NB4 (cell line): ENCODE measurements around the gene SNED1.

Experiments used
- DNase-seq: peaks from one replicate; pipeline ENCODE4 v3.0.0; 2010; ENCODE audit warnings: low read depth
- H3K4me3 ChIP-seq: one replicate; pipeline ENCODE4 v1.5.1; 2011; ENCODE audit warnings: mild to moderate bottlenecking, low read depth, low read length, moderate library complexity
- MYC ChIP-seq: IDR thresholded peaks from 2 replicates; pipeline ENCODE4 v1.6.1; 2011; ENCODE audit warnings: low read depth, low read length
- POLR2A ChIP-seq: IDR thresholded peaks from 2 replicates; pipeline ENCODE4 v1.6.1; 2011; ENCODE audit warnings: mild to moderate bottlenecking; ENCODE audit not compliant: insufficient read length; ENCODE audit errors: extremely low read depth
- TF ChIP-seq, protein P1 (sequence below): IDR thresholded peaks from one replicate; pipeline ENCODE4 v1.5.1; 2012; ENCODE audit warnings: low read depth, low read length
- TF ChIP-seq, protein P2 (sequence below): IDR thresholded peaks from 2 replicates; pipeline ENCODE4 v1.6.1; 2011; ENCODE audit warnings: low read depth, low read length

The SNED1 gene

DNA sequence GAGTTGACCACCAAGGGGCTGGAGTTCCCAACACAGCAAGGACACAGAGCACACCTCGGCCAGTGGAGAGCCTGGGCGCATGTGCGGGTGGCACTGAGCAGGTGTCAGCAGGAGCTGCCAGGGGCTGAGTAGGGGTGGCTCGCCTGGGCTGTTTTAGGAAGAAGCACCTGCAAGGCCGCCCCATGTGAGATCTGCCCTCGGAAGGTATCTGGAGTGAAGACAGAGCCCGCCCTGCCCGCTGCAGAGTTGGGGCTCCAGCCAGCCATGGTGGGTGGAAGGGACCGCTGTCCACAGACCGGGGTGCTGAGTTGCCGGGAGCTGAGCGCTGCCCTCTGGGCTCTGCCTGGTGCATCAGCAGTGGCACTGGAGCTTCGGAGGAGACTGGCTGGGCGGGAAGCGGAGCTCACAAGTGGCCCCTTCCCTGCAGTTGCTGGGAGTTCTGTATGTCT is 68.5 kb downstream of the SNED1 start:
- DNase-seq = peak; percentile 44
- H3K4me3 ChIP-seq = no peak overlapping the region
- TF ChIP-seq POLR2A = no peak
- TF ChIP-seq, protein P1, sequence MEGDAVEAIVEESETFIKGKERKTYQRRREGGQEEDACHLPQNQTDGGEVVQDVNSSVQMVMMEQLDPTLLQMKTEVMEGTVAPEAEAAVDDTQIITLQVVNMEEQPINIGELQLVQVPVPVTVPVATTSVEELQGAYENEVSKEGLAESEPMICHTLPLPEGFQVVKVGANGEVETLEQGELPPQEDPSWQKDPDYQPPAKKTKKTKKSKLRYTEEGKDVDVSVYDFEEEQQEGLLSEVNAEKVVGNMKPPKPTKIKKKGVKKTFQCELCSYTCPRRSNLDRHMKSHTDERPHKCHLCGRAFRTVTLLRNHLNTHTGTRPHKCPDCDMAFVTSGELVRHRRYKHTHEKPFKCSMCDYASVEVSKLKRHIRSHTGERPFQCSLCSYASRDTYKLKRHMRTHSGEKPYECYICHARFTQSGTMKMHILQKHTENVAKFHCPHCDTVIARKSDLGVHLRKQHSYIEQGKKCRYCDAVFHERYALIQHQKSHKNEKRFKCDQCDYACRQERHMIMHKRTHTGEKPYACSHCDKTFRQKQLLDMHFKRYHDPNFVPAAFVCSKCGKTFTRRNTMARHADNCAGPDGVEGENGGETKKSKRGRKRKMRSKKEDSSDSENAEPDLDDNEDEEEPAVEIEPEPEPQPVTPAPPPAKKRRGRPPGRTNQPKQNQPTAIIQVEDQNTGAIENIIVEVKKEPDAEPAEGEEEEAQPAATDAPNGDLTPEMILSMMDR = no peak
- TF ChIP-seq, protein P2, sequence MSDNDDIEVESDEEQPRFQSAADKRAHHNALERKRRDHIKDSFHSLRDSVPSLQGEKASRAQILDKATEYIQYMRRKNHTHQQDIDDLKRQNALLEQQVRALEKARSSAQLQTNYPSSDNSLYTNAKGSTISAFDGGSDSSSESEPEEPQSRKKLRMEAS = no peak
- no peak for TF ChIP-seq MYC

GRCh38 chr2:241067501-241068135 is 69.2 kb downstream of the SNED1 start:
- no peak for DNase-seq
- no peak for TF ChIP-seq MYC
- TF ChIP-seq, protein P2 = no peak
- no peak overlapping the region for H3K4me3 ChIP-seq

- H3K4me3 ChIP-seq = no peak overlapping the region
- no peak for DNase-seq
- TF ChIP-seq, protein P2 = no peak
- TF ChIP-seq POLR2A (no peak), MYC (no peak)
- TF ChIP-seq, protein P1 = no peak
These were observed 69.9 kb downstream of the SNED1 start for GRCh38 chr2:241068136-241068941.

DNA sequence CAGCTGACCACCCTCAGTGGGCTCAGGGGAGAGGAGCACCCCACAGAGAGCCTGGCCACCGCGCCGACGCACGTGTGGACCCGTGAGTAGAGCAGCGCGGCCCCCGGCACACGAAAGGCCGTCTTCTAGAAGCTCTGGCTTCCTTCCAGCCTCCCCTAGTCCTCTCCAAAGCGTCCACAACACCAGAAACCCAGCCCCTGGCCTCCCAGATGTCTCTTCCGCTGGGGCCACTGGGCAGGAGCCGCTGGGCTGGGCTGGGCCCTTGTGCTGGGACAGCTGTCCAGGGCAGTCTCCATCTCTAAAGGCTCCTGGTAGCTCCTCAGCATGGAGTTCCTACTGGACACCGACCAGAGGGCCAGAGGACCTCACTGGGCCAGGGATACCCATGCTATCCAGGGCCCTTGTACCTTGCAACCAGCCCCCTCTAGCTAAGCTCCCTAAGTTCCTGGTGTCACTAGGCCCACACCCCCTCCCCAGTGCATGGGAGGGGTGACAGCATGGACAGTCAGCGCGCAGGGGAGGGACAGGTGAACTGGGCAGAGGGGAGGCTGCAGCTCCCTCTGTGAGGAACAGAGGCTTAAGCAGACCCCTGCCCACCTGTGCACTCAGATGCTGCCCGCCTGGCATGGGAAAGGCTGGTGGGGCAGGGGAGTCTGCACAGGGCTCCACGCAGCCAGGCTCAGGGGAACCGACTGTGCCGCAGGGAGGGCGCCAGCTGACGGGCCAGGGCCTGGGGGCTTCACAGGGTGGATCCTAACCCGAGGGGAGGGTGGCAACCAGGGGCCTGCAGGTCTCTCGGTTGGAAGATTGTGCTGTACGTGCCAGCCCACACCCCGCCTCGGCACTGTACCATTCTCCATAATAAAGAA is 70.8 kb downstream of the SNED1 start:
- DNase-seq = no peak
- no peak overlapping the region for H3K4me3 ChIP-seq
- TF ChIP-seq POLR2A (no peak), MYC (no peak)
- TF ChIP-seq, protein P1 = no peak
- TF ChIP-seq, protein P2 = no peak

DNA sequence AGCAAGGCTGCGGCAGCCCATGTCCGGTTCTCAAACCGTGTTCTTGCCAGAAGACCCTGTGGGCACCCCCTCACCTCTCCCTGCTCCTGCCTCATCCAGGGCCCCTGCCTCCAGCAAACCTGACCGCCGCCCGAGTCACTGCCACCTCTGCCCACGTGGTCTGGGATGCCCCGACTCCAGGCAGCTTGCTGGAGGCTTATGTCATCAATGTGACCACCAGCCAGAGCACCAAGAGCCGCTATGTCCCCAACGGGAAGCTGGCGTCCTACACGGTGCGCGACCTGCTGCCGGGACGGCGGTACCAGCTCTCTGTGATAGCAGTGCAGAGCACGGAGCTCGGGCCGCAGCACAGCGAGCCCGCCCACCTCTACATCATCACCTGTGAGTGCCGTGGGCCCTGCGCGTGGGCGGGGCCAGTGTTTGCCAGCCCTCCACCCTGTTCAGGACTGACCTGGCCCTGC is 71.4 kb downstream of the SNED1 start:
- TF ChIP-seq POLR2A (no peak), MYC (no peak)
- TF ChIP-seq, protein P1 = no peak
- TF ChIP-seq, protein P2 = no peak
- DNase-seq = no peak
- no peak overlapping the region for H3K4me3 ChIP-seq

DNA sequence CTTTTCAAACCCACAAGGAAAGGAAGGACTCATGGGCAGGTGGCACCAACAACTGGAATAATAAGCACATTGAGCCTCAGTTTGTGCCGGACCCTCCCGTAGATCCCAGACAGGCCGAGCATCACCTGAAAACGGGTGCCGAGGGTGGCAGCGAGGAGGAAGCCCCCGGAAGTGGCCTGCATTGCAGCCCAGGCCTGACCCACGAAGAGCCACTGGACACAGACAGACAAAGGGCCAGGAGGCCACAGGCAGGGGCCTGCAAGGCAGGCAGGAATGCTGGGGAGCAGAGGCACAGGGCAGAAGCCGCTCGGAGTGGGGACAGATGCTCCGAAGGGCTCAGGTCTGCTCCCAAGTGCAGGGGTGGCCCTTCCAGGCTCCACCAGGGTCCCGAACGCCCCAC is 71.9 kb downstream of the SNED1 start:
- TF ChIP-seq POLR2A (no peak), MYC (no peak)
- TF ChIP-seq, protein P2 = no peak
- TF ChIP-seq, protein P1 = no peak
- no peak for DNase-seq
- no peak overlapping the region for H3K4me3 ChIP-seq
